GM12878 (cell line): ENCODE results near the gene TNFRSF8. TPM values are rescaled to one million over a fixed set of nuclear protein-coding genes. Genes with fewer than 3 reads are reported as not detected.

Experiments
- BCL3 ChIP-seq: IDR thresholded peaks from 2 replicates; pipeline ENCODE4 v1.6.1; 2011; ENCODE audit warnings: borderline replicate concordance, low read depth, mild to moderate bottlenecking, moderate library complexity, low read length; ENCODE audit not compliant: insufficient read depth, poor library complexity, severe bottlenecking
- EED ChIP-seq: sonication (generic); IDR thresholded peaks from 2 replicates; pipeline ENCODE4 v1.6.1; 2016; ENCODE audit warnings: antibody characterized with exemption, low read depth
- ESRRA ChIP-seq: IDR thresholded peaks from 2 replicates; pipeline ENCODE4 v1.6.1; 2012; ENCODE audit warnings: mild to moderate bottlenecking, low read length, improper control_type of control experiment
- GATAD2B ChIP-seq: fragments of 450-650 bp; conservative IDR thresholded peaks from 2 replicates; pipeline ENCODE4 v1.6.1; 2017; ENCODE audit warnings: low read depth, mild to moderate bottlenecking, moderate library complexity
- LARP7 ChIP-seq: fragments of 450-650 bp; IDR thresholded peaks from 2 replicates; pipeline ENCODE4 v1.6.1; 2017; ENCODE audit warnings: mild to moderate bottlenecking
- MXI1 ChIP-seq: fragments of 150-350 bp; IDR thresholded peaks from 2 replicates; pipeline ENCODE4 v1.6.1; 2011; ENCODE audit warnings: low read depth, mild to moderate bottlenecking, inconsistent platforms, low read length, improper control_type of control experiment
- POU2F2 ChIP-seq: IDR thresholded peaks from 3 replicates; pipeline ENCODE4 v1.6.1; 2011; ENCODE audit warnings: low read depth, mild to moderate bottlenecking, low read length, borderline replicate concordance
- polyA plus RNA-seq, 11 experiments: library from polyadenylated mRNA; depleted of rRNA in 4 of 11; unstranded in 6 of 11; stranded (reverse) in 5 of 11; fragments of >200 nt; fragmentation: Nextera tagmentation in 4 of 11; fragmentation: Illumina TruSeq in 1 of 11; extraction: Ambion mirVana in 4 of 11; extraction: Trizol in 1 of 11; gene quantifications; 1 replicate in 1 of 11; 2 replicates in 10 of 11; pipeline versions ENCODE4 v1.2.1 to v1.2.3, GENCODE V29; 2011 to 2016; ENCODE audit warnings: inconsistent platforms in 2 of 11, missing spikeins in 2 of 11, low read depth in 1 of 11
- total RNA-seq, 4 experiments: library from RNA; depleted of rRNA in 3 of 4; stranded (reverse); fragments of >200 nt in 3 of 4; fragmentation: Illumina TruSeq in 1 of 4; extraction: Trizol in 1 of 4; gene quantifications; 2 replicates each; pipeline versions ENCODE4 v1.2.1 to v1.2.3, GENCODE V29; 2013 to 2021

The TNFRSF8 gene
- total and polyA plus RNA-seq, 10 of the 15 experiments (the other 5 are each of a cell fraction or from before 2014, with no cell fraction given) = 9.8 to 114 (median 58.8) TPM

GRCh38 chr1:12148160-12148957, 85.3 kb downstream of the TNFRSF8 start (continued):
- TF ChIP-seq EED (peak; percentile 27; the same call in 1 of the 2 replicates), ESRRA (no peak), LARP7 (0 out of 2 replicates have a peak, but pooled peaks have one; percentile 26), BCL3 (peak; percentile 20), MXI1 (no peak), GATAD2B (no peak; the same call in 1 of the 2 replicates), POU2F2 (0 out of 3 replicates have a peak, but pooled peaks have one; percentile 38)
